Memory B cell (primary cell): ENCODE results near the gene COG3.

ENCODE experiments used
- ATAC-seq: fragments of 150-1000 bp; cut with Tn5 transposase; 2 replicates; pipeline ENCODE4 v1.10.0; 2021; ENCODE audit warnings: low read depth, mild to moderate bottlenecking, moderate library complexity
- DNase-seq, 2 donors: peaks; one replicate each; pipeline ENCODE4 v3.0.0; 2022; ENCODE audit warnings: low spot score in 2 of 2
- H3K27ac Mint-ChIP-seq: one replicate; pipeline ENCODE4 v1.8.0; 2022; ENCODE audit warnings: mild to moderate bottlenecking, moderate library complexity, mixed read lengths
- H3K27me3 Mint-ChIP-seq: one replicate; pipeline ENCODE4 v1.8.0; 2022; ENCODE audit warnings: mixed read lengths
- H3K36me3 Mint-ChIP-seq: one replicate; pipeline ENCODE4 v1.8.0; 2022; ENCODE audit warnings: mild to moderate bottlenecking, mixed read lengths
- H3K4me1 Mint-ChIP-seq: one replicate; pipeline ENCODE4 v1.8.0; 2022; ENCODE audit warnings: mixed read lengths
- H3K4me3 Mint-ChIP-seq: one replicate; pipeline ENCODE4 v1.8.0; 2022; ENCODE audit warnings: mild to moderate bottlenecking, moderate library complexity, mixed read lengths
- H3K9me3 Mint-ChIP-seq: one replicate; pipeline ENCODE4 v1.8.0; 2022; ENCODE audit warnings: mixed read lengths

Gene COG3

DNA sequence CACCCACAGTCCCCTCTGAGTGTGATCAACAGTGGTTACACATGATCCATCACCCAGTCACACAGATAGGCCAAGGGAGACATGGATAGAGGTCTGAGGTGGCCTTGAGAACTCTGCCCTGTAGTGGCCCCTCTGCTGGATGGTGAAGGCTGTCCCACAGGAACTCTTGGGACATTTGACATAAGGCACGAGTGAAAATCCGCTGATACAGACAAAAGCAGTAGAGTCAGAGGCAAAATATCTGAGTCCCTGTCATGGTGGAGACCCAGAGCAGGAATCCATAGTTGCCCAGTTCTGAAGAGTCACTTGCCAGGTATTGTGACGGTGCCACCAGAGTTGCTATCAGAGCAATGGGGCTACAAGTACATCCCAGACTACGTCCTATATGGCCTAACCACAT lies 27.8 kb upstream of the COG3 start:
- Mint-ChIP-seq H3K9me3 (no peaks in the 10 kb centered on the region), H3K4me1 (peaks cover 9% of the 10 kb centered on the region), H3K36me3 (no peaks in the 10 kb centered on the region), H3K27ac (no peak overlapping the region), H3K27me3 (no peaks in the 10 kb centered on the region), H3K4me3 (no peak overlapping the region)
- ATAC-seq (no peak), DNase-seq (no peak)

DNA sequence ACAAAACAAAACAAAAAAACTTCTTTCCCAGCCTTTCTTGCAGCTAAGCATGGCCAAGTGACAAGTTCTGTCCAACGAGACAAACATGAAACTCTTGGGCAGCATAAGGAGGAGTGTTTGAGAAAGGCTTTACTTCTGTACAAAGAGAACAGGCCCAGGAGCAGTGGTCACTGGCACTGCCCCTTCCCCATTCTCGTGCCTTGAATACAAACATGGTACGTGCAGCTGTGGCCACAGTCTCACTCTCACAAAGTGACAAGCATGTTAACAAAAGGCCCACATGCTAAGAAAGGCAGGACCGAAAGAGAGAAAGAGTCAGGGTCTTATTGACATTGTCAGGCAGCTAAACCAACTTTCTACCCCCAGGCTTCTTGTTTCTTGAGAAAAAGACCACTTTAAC lies 26.8 kb upstream of the COG3 start:
- Mint-ChIP-seq H3K27ac (no peak overlapping the region), H3K9me3 (no peaks in the 10 kb centered on the region), H3K27me3 (peaks cover under 1% of the 10 kb centered on the region), H3K4me3 (no peak overlapping the region), H3K4me1 (peaks cover 9% of the 10 kb centered on the region), H3K36me3 (no peaks in the 10 kb centered on the region)
- ATAC-seq (no peak), DNase-seq (no peak)

DNA sequence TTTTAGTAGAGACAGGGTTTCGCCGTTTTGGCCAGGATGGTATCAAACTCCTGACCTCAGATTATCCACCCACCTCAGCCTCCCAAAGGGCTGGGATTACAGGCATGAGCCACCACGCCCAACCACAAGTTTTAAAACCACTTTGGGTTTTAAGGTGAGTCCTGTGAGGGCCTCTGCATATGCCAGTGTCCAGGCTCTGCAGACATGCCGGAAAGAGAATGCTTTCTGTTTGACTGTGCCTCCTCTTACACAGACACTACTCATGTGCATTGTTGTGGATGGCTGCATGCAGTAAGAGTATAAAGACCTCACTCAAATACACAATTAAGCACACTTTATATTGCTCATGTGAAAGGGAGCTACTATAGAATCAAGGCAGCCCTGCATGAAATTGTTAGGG lies 25.7 kb upstream of the COG3 start:
- Mint-ChIP-seq H3K27me3 (peaks cover 5% of the 10 kb centered on the region), H3K4me3 (peak overlapping the region; percentile 43), H3K4me1 (peaks cover 9% of the 10 kb centered on the region), H3K9me3 (no peaks in the 10 kb centered on the region), H3K27ac (no peak overlapping the region), H3K36me3 (no peaks in the 10 kb centered on the region)
- ATAC-seq (no peak), DNase-seq (no peak)

DNA sequence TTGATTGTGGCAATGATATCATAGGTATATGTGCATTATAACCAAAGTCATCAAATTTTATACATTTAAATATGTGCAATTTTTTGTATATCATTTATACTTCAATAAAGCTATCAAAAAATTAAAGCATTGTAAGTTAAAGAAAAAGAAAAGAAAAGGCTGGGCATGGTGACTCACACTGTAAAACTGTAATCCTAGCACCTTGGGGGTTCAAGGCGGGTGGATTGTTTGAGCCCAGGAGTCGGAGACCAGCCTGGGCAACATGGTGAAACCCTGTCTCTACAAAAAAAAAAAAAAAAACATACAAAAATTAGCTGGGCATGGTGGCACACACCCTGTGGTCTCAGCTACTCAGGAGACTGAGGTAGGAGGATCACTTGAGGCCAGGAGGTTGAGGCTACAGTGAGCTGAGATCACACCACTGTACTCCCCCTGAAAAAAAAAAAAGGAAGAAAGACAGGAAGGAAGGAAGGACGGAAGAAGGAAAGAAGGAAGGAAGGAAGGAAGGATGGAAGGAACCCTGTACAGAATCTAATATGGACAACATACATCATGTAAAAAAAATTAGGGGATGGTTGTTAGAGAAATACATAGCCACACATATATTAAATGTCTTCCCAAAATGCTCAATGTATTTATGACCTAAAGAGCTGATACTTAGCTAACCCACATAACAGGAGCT lies 24.8 kb upstream of the COG3 start:
- H3K4me1 Mint-ChIP-seq = peaks cover 9% of the 10 kb centered on the region
- no peaks in the 10 kb centered on the region for H3K9me3 Mint-ChIP-seq
- H3K27me3 Mint-ChIP-seq = peaks cover 5% of the 10 kb centered on the region
- no peak for ATAC-seq
- no peak overlapping the region for H3K4me3 Mint-ChIP-seq
- no peak for DNase-seq
- no peak overlapping the region for H3K27ac Mint-ChIP-seq
- no peaks in the 10 kb centered on the region for H3K36me3 Mint-ChIP-seq

DNA sequence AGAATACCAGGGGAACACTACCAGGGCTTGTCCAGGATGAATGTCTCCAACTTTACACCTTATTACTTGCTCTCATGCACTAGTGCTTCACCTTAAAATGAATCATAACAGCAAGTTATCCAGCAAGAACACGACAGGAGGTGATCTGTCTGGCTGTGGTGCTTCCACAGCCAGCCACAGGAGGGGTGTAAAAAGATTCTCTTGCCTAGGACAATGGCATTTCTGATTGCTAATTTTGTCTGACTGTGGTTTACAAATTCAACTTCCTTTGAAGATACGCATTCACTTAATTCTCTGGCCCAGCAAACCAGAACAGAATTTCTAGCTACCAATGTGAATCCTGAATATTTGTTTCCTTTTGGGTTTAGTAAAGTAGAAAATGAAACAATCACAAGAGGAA lies 23.1 kb upstream of the COG3 start:
- no peak overlapping the region for H3K27ac Mint-ChIP-seq
- H3K4me1 Mint-ChIP-seq = peaks cover 9% of the 10 kb centered on the region
- H3K36me3 Mint-ChIP-seq = no peaks in the 10 kb centered on the region
- H3K4me3 Mint-ChIP-seq = no peak overlapping the region
- DNase-seq (no peak), ATAC-seq (peak; percentile 43)
- H3K9me3 Mint-ChIP-seq = no peaks in the 10 kb centered on the region
- H3K27me3 Mint-ChIP-seq = peaks cover 5% of the 10 kb centered on the region

DNA sequence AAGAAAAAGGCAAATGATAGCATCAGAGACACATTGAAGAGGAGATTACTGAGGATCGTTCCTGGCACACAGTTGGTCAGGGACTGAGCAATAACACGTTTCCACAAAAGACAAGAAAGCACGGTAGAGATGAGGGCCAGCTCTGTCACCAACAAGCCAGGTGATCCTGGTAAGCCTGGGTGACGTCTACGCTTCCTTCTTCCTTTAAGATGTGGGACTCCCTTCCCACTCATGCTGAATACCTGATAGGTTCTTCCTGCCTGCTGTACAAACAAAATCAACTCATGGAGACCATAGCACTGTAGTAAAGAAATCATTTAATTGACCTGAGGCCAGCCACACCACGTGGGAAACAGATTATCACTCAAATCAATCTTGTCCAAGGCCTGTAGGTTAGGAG lies 19.7 kb upstream of the COG3 start:
- Mint-ChIP-seq H3K4me1 (peaks cover 5% of the 10 kb centered on the region), H3K27ac (no peak overlapping the region), H3K4me3 (no peak overlapping the region), H3K27me3 (peaks cover 6% of the 10 kb centered on the region), H3K9me3 (no peaks in the 10 kb centered on the region), H3K36me3 (no peaks in the 10 kb centered on the region)
- DNase-seq = no peak
- no peak for ATAC-seq

DNA sequence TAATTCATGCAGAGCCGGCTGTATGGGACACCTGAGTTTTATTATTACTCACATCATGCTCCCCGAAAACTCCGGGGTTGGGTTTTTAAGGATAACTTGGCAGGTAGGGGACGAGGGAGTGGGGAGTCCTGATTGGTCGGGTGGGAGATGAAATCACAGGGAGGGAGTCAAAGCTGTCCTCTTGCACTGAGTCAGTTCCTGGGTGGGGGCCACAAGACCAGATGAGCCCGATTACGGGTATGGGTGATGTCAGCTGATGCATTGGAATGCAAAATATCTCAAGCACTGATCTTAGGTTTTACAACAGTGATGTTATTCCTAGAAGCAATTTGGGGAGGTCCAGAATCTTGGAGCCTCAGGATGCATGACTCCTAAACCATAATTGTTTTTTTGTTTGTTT lies 18.6 kb upstream of the COG3 start:
- DNase-seq (no peak), ATAC-seq (no peak)
- Mint-ChIP-seq H3K27me3 (peaks cover 6% of the 10 kb centered on the region), H3K4me1 (peaks cover 4% of the 10 kb centered on the region), H3K27ac (no peak overlapping the region), H3K9me3 (no peaks in the 10 kb centered on the region), H3K36me3 (no peaks in the 10 kb centered on the region), H3K4me3 (no peak overlapping the region)

DNA sequence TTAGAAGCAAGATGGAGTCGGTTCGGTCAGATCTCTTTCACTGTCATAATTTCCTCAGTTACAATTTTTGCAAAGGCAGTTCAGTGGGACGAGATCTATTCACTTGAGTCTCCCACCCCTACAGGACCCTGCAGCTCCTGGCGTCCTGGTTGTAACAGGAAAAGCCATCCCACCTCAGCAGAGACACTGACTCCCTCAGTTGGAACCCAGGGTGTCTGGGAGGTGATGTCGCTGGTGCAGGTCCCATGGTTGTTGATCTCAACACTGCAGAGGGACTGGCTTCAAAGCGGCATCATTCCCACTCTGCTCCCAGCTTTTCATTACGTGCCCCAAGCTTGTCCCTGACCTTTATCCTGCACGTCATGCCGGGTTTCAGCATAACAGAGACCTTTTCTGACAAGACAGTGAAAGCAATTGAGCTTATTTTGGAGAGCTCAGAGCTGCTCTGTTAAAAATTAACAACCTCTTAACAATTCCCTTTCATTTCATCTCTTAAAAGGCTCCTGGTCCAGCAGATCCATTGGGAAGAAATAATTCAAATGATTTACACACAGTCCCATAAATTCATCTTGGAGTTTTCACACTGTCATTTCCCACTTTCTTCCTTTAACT lies 17.6 kb upstream of the COG3 start:
- H3K4me1 Mint-ChIP-seq = no peaks in the 10 kb centered on the region
- ATAC-seq (no peak), DNase-seq (no peak)
- peaks cover 6% of the 10 kb centered on the region for H3K27me3 Mint-ChIP-seq
- H3K27ac Mint-ChIP-seq = no peak overlapping the region
- H3K36me3 Mint-ChIP-seq = no peaks in the 10 kb centered on the region
- no peak overlapping the region for H3K4me3 Mint-ChIP-seq
- no peaks in the 10 kb centered on the region for H3K9me3 Mint-ChIP-seq

DNA sequence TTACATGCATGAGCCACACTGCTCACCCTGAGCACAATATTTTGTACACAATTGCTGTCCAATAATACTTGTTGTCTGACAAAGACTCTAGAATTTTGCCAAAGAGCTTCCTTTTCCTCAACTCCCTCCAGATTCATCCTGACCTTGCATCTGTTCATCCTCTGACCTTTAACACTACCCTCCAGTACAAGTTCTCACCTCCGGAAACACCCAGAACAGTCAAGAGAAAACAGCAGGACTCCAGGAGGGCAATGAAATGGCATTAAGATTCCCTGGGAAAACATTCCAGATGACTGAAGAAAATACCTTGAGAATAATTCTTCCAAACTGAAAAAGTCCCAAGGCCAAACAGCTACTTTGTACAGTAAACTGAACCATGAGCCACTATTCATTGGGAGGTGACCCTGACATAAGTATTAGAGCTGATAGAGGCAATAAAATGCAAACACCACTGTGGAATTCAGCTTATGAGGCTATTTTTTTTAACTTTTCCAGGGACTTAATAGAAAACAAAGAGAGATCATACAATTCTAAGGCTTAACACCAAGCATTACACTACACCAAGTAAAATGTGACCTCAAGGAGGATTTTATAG lies 15.7 kb upstream of the COG3 start:
- Mint-ChIP-seq H3K27ac (no peak overlapping the region), H3K9me3 (no peaks in the 10 kb centered on the region), H3K4me1 (no peaks in the 10 kb centered on the region), H3K4me3 (no peak overlapping the region), H3K36me3 (no peaks in the 10 kb centered on the region), H3K27me3 (peaks cover 3% of the 10 kb centered on the region)
- DNase-seq (no peak), ATAC-seq (no peak)

DNA sequence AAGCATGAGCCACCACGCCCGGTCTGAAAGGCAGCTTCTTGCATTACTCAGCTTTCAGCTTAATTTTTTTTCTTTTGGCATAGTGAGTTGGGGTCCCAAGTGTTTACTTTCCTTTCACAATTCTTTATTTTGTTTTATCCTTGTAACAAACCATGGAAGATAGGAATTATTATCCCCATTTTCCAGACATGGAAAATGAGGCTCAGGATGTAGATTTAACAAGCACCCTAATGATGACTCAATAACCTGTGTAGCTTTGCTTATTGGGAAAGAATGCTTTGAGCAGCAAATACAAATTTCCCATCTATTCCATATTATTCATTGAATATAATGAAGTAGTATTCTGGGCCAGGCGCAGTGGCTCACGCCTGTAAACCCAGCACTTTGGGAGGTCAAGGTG lies 13.5 kb upstream of the COG3 start:
- H3K36me3 Mint-ChIP-seq = peaks cover 2% of the 10 kb centered on the region

DNA sequence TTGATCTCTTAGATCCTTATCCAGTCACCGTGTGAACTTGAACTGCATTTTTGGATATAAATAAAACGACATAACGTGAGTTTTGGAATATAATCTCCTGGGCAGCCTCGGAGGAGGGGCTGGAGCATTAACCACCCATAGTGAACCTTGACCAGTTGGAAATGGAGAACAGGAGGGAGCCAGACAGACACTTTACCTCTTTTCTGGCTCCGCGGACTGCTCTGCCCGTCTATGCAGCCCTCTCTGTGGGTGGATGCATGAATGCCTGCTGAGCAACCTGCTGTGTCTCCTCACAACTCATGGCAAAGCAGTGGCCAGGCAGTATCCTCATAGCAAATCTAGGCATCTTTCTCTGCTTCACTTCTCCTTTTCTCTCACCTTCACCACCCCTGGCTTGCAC lies 10.5 kb upstream of the COG3 start:
- DNase-seq (no peak), ATAC-seq (no peak)
- Mint-ChIP-seq H3K9me3 (peaks cover 8% of the 10 kb centered on the region), H3K4me3 (no peak overlapping the region), H3K27me3 (peaks cover 6% of the 10 kb centered on the region), H3K27ac (no peak overlapping the region), H3K36me3 (peaks cover 7% of the 10 kb centered on the region), H3K4me1 (no peaks in the 10 kb centered on the region)

More for the DNA sequence above, 13.5 kb upstream of the COG3 start:
- Mint-ChIP-seq H3K4me3 (no peak overlapping the region), H3K27ac (no peak overlapping the region), H3K4me1 (no peaks in the 10 kb centered on the region), H3K9me3 (peaks cover 2% of the 10 kb centered on the region), H3K27me3 (peaks cover 4% of the 10 kb centered on the region)
- DNase-seq = no peak
- ATAC-seq = no peak

DNA sequence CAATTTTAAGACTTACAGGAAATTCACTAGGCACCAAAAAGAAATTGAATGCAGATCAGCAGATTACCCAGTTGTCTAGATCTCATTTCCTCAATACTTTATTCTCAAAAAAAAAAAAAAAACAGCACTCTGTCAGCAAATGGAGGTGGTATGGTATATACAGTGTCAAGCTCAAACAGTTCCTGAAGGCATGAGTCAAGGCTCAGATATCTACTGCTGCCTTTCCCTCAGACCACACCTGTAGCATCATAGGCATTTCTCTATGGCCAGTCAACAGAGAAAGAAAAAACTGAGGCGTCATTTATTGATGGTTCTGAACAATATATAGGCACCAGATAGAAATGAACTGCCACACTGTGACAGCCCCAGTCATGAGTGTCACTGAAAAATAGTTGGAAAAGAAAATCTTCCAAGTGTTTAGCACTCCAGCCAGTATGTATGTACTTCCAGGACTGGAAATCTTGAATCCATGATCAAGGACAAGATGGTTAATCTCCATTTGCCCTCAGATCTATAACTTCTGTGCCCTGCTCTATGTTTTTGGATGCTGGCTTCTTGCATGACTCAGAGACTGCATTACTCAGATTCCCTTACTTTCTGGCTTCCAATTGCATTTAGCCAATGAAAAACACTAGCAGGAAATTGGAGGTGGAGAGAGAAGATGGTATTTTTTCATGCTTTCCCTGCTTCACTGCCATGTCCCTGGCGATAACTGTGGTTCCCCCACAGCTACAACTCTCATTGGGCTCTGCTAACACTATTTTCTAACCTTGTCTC lies 8.4 kb upstream of the COG3 start:
- no peaks in the 10 kb centered on the region for H3K4me1 Mint-ChIP-seq
- DNase-seq (no peak), ATAC-seq (no peak)
- no peak overlapping the region for H3K27ac Mint-ChIP-seq
- H3K27me3 Mint-ChIP-seq = peaks cover 8% of the 10 kb centered on the region
- H3K4me3 Mint-ChIP-seq = no peak overlapping the region
- H3K36me3 Mint-ChIP-seq = peaks cover 7% of the 10 kb centered on the region
- H3K9me3 Mint-ChIP-seq = peaks cover 8% of the 10 kb centered on the region

DNA sequence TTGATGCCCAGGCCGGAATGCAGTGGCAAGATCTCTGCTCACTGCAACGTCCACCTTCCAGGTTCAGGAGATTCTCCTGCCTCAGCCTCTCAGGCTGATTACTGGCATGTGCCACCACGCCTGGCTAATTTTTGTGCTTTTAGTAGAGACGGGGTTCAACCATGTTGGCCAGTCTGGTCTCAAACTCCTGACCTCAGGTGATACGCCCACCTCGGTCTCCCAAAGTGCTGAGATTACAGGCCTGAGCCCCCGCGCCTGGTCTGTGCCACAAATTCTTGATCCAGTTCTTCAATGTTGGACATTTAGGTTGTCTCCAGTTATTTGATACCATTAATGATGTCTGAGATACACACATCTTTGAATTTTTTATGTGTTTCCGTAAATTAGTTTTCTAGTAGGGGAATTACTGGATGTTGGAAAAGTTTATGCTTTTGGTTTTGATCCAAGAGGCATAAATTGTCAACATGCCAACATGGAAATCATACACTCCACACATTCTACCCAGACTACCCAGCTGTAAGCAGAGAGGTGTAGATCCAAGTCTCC lies 525 bp upstream of the COG3 start:
- peak overlapping the region; percentile 94 for H3K4me3 Mint-ChIP-seq
- H3K27me3 Mint-ChIP-seq = peaks cover 2% of the 10 kb centered on the region
- H3K27ac Mint-ChIP-seq = peak overlapping the region; percentile 92
- no peaks in the 10 kb centered on the region for H3K36me3 Mint-ChIP-seq
- H3K9me3 Mint-ChIP-seq = no peaks in the 10 kb centered on the region
- no peak for ATAC-seq
- H3K4me1 Mint-ChIP-seq = peaks cover 22% of the 10 kb centered on the region
- DNase-seq = no peak

DNA sequence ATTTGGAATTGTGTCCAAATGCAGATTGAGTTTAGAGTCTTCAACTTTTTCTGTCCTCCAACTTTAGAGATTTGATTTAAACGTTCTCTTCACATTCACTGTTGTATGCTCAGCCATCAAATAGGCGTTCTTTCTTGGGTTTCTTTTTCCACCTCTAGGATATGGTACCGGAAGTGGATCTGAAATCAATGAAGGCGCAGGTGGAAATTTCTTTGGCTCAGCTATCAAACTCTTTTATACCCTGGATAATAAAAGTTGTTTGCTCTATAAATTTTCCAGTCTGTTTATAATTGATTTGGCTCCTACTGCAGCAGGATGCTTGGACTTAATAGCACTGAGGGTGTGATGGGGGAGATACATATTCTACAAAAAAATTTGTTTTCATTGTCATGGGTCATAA lies 1.6 kb downstream of the COG3 start:
- Mint-ChIP-seq H3K27me3 (no peaks in the 10 kb centered on the region), H3K9me3 (peaks cover 2% of the 10 kb centered on the region), H3K4me3 (peak overlapping the region; percentile 94), H3K36me3 (peaks cover 2% of the 10 kb centered on the region), H3K4me1 (peaks cover 34% of the 10 kb centered on the region), H3K27ac (peak overlapping the region; percentile 92)
- DNase-seq (no peak), ATAC-seq (no peak)
